T-helper 17 cell (primary cell): ENCODE results near the gene OR8J3. TPM values are rescaled to one million over a fixed set of nuclear protein-coding genes. Genes with fewer than 3 reads are reported as not detected.
"Not testable (repeated sequence)": the region's sequence is repeated elsewhere in the genome, so short reads cannot be mapped to it uniquely, and the experiment has no call there.

Experiments
- ATAC-seq: fragments of 150-1000 bp; cut with Tn5 transposase; 2 replicates; pipeline ENCODE4 v1.10.0; 2021; ENCODE audit warnings: mild to moderate bottlenecking, moderate library complexity
- DNase-seq, 3 donors: peaks; one replicate each; pipeline versions ENCODE4 v3.0.0 to v3.0.0-alpha.2; 2020 to 2021
- H3K9me3 ChIP-seq: one replicate; pipeline ENCODE4 v1.7.0; 2013; ENCODE audit warnings: low read length, mild to moderate bottlenecking; ENCODE audit not compliant: control insufficient read depth, poor library complexity, severe bottlenecking
- H3K27ac Mint-ChIP-seq: one replicate; pipeline ENCODE4 v1.8.0; 2022; ENCODE audit warnings: mild to moderate bottlenecking, moderate library complexity, mixed read lengths
- H3K27me3 Mint-ChIP-seq: one replicate; pipeline ENCODE4 v1.8.0; 2022; ENCODE audit warnings: mixed read lengths
- H3K36me3 Mint-ChIP-seq: one replicate; pipeline ENCODE4 v1.8.0; 2022; ENCODE audit warnings: low read depth, mixed read lengths
- H3K4me1 Mint-ChIP-seq: one replicate; pipeline ENCODE4 v1.8.0; 2022; ENCODE audit warnings: mild to moderate bottlenecking, mixed read lengths
- H3K4me3 Mint-ChIP-seq: one replicate; pipeline ENCODE4 v1.8.0; 2022; ENCODE audit warnings: mild to moderate bottlenecking, moderate library complexity, mixed read lengths
- total RNA-seq, 4 donors: library from RNA in 2 of 4; stranded (reverse) in 2 of 4; gene quantifications; one replicate each; pipeline ENCODE4 v1.2.3 and lab custom pipeline; 2022 to 2026

The OR8J3 gene
- total RNA-seq: not detected
- total RNA-seq (lab: John Stamatoyannopoulos, UW): 0 reads per million in 2 donors

- Mint-ChIP-seq H3K4me1 (no peaks in the 10 kb centered on the region), H3K36me3 (no peaks in the 10 kb centered on the region)
These were observed at the start of gene OR8J3 for GRCh38 chr11:56140151-56140661. TSS of gene OR8J3 (minus strand) at chr11:56140201. CDS start at chr11:56137718, 2,483 bp downstream.

GRCh38 chr11:56188602-56189001, 48.6 kb upstream of the OR8J3 start:
- Mint-ChIP-seq H3K27me3 (no peaks in the 10 kb centered on the region), H3K36me3 (no peaks in the 10 kb centered on the region), H3K4me3 (no peak overlapping the region), H3K4me1 (no peaks in the 10 kb centered on the region), H3K27ac (no peak overlapping the region)
- H3K9me3 ChIP-seq: no peaks in the 10 kb centered on the region
- DNase-seq: no peak
- no peak for ATAC-seq

More at GRCh38 chr11:56140151-56140661, at the start of gene OR8J3:
- Mint-ChIP-seq H3K27me3 (no peaks in the 10 kb centered on the region), H3K27ac (no peak within 1 kb of the TSS), H3K4me3 (no peak within 1 kb of the TSS)
- H3K9me3 ChIP-seq: no peaks in the 10 kb centered on the region
- ATAC-seq (no peak), DNase-seq (no peak)

- H3K4me1 Mint-ChIP-seq: no peaks in the 10 kb centered on the region
- no peak overlapping the region for H3K27ac Mint-ChIP-seq
- H3K27me3 Mint-ChIP-seq: no peaks in the 10 kb centered on the region
- ATAC-seq: no peak
- no peaks in the 10 kb centered on the region for H3K36me3 Mint-ChIP-seq
- no peak overlapping the region for H3K4me3 Mint-ChIP-seq
- DNase-seq: no peak
- H3K9me3 ChIP-seq: no peaks in the 10 kb centered on the region
These were observed 43.5 kb upstream of the OR8J3 start for GRCh38 chr11:56183459-56183858.

- no peak within 1 kb of the TSS for H3K27ac Mint-ChIP-seq
- H3K9me3 ChIP-seq: no peaks in the 10 kb centered on the region
- H3K36me3 Mint-ChIP-seq: no peaks in the 10 kb centered on the region
- H3K4me3 Mint-ChIP-seq: no peak within 1 kb of the TSS
- H3K4me1 Mint-ChIP-seq: no peaks in the 10 kb centered on the region
- DNase-seq (no peak), ATAC-seq (no peak)
- no peaks in the 10 kb centered on the region for H3K27me3 Mint-ChIP-seq
These were observed 36.3 kb upstream of the OR8J3 start, which contains the start of gene OR5J2 for GRCh38 chr11:56176318-56176717. TSS of gene OR5J2 (plus strand) at chr11:56176618. CDS start at chr11:56176618, 0 bp downstream.

- H3K9me3 ChIP-seq: no peaks in the 10 kb centered on the region
- no peak overlapping the region for H3K27ac Mint-ChIP-seq
- no peak for ATAC-seq
- H3K4me3 Mint-ChIP-seq: no peak overlapping the region
- no peaks in the 10 kb centered on the region for H3K36me3 Mint-ChIP-seq
- no peak for DNase-seq
- H3K27me3 Mint-ChIP-seq: no peaks in the 10 kb centered on the region
- H3K4me1 Mint-ChIP-seq: no peaks in the 10 kb centered on the region
These were observed 32.3 kb upstream of the OR8J3 start for GRCh38 chr11:56172256-56172830.

- H3K4me3 Mint-ChIP-seq: no peak overlapping the region
- no peaks in the 10 kb centered on the region for H3K4me1 Mint-ChIP-seq
- H3K27ac Mint-ChIP-seq: no peak overlapping the region
- H3K36me3 Mint-ChIP-seq: no peaks in the 10 kb centered on the region
- DNase-seq: no peak
- ATAC-seq: no peak
- no peaks in the 10 kb centered on the region for H3K27me3 Mint-ChIP-seq
- H3K9me3 ChIP-seq: no peaks in the 10 kb centered on the region
These were observed 23.8 kb upstream of the OR8J3 start for GRCh38 chr11:56163804-56164203.

GRCh38 chr11:56160217-56160616, 20.2 kb upstream of the OR8J3 start, which contains the start of gene OR8K5:
TSS of gene OR8K5 (minus strand) at chr11:56160317. CDS start at chr11:56160317, 0 bp downstream.
- Mint-ChIP-seq H3K4me3 (no peak within 1 kb of the TSS), H3K4me1 (no peaks in the 10 kb centered on the region), H3K36me3 (no peaks in the 10 kb centered on the region), H3K27me3 (no peaks in the 10 kb centered on the region), H3K27ac (no peak within 1 kb of the TSS)
- H3K9me3 ChIP-seq: no peaks in the 10 kb centered on the region
- ATAC-seq (no peak), DNase-seq (no peak)

GRCh38 chr11:56152333-56152732, 12.3 kb upstream of the OR8J3 start:
- no peak for DNase-seq
- Mint-ChIP-seq H3K36me3 (no peaks in the 10 kb centered on the region), H3K4me1 (no peaks in the 10 kb centered on the region), H3K27me3 (no peaks in the 10 kb centered on the region), H3K27ac (no peak overlapping the region), H3K4me3 (no peak overlapping the region)
- no peak for ATAC-seq
- peaks cover 3% of the 10 kb centered on the region for H3K9me3 ChIP-seq

GRCh38 chr11:56151376-56151775, 11.4 kb upstream of the OR8J3 start:
- no peak for ATAC-seq
- peaks cover 3% of the 10 kb centered on the region for H3K9me3 ChIP-seq
- Mint-ChIP-seq H3K4me1 (no peaks in the 10 kb centered on the region), H3K27me3 (no peaks in the 10 kb centered on the region), H3K27ac (no peak overlapping the region), H3K36me3 (no peaks in the 10 kb centered on the region), H3K4me3 (no peak overlapping the region)
- DNase-seq: no peak

- not testable (repeated sequence) for H3K4me3 Mint-ChIP-seq, H3K9me3 ChIP-seq, H3K4me1 Mint-ChIP-seq, DNase-seq, H3K27ac Mint-ChIP-seq, H3K36me3 Mint-ChIP-seq, ATAC-seq, H3K27me3 Mint-ChIP-seq
These were observed 3.7 kb upstream of the OR8J3 start for GRCh38 chr11:56143681-56144080.

GRCh38 chr11:56122073-56122472, 17.9 kb downstream of the OR8J3 start, which contains the start of gene OR8H3:
TSS of gene OR8H3 (plus strand) at chr11:56122373. CDS start at chr11:56122373, 0 bp downstream.
- H3K9me3 ChIP-seq: no peaks in the 10 kb centered on the region
- Mint-ChIP-seq H3K27ac (no peak within 1 kb of the TSS), H3K4me1 (no peaks in the 10 kb centered on the region), H3K4me3 (no peak within 1 kb of the TSS), H3K36me3 (no peaks in the 10 kb centered on the region), H3K27me3 (no peaks in the 10 kb centered on the region)
- no peak for ATAC-seq
- DNase-seq: no peak

- H3K27ac Mint-ChIP-seq: no peak within 1 kb of the TSS
These were observed 36.7 kb downstream of the OR8J3 start, which contains the start of gene OR8H2 for GRCh38 chr11:56103210-56103737. TSS of gene OR8H2 (plus strand) at chr11:56103687. CDS start at chr11:56105043, 1,356 bp downstream.

GRCh38 chr11:56093008-56093407, 47.0 kb downstream of the OR8J3 start, which contains the start of gene OR8I2:
TSS of gene OR8I2 (plus strand) at chr11:56093308. CDS start at chr11:56093308, 0 bp downstream.
- ATAC-seq (no peak), DNase-seq (no peak)
- H3K36me3 Mint-ChIP-seq: no peaks in the 10 kb centered on the region
- H3K4me1 Mint-ChIP-seq: no peaks in the 10 kb centered on the region
- H3K4me3 Mint-ChIP-seq: no peak within 1 kb of the TSS
- no peaks in the 10 kb centered on the region for H3K27me3 Mint-ChIP-seq
- no peak within 1 kb of the TSS for H3K27ac Mint-ChIP-seq
- no peaks in the 10 kb centered on the region for H3K9me3 ChIP-seq

More at GRCh38 chr11:56103210-56103737, 36.7 kb downstream of the OR8J3 start, which contains the start of gene OR8H2:
- no peaks in the 10 kb centered on the region for H3K36me3 Mint-ChIP-seq
- ATAC-seq (no peak), DNase-seq (no peak)
- no peaks in the 10 kb centered on the region for H3K4me1 Mint-ChIP-seq
- H3K9me3 ChIP-seq: no peaks in the 10 kb centered on the region
- H3K27me3 Mint-ChIP-seq: no peaks in the 10 kb centered on the region
- no peak within 1 kb of the TSS for H3K4me3 Mint-ChIP-seq
